CD4-positive, alpha-beta T cell treated with Interleukin-12 subunit alpha and Interleukin-12 subunit beta, for 1 hour (primary cell): ENCODE results near the gene FARP1.
"Not testable (repeated sequence)": the region's sequence is repeated elsewhere in the genome, so short reads cannot be mapped to it uniquely, and the experiment has no call there.

Experiments
- DNase-seq: peaks from one replicate; pipeline ENCODE4 v3.0.0-alpha.2; 2020

Gene FARP1

DNA sequence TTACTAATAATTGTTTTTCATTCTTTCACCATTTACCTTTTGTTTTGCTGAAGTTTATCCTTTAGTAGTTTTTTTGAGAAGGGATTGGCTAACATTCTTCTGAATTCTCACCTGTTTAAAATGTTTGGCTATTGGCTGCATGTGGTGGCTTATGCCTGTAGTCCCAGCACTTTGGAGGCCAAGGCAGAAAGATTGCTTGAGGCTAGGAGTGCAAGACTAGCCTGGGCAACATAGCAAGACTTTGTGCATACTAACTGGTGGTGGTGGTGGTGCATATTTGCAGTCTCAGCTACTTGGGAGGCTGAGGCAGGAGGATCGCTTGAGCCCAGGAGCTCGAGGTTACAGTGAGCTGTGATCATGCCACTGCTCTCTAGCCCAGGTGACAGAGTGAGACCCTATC lies 61.7 kb downstream of the FARP1 start:
- no peak for DNase-seq

- no peak for DNase-seq
Observed at GRCh38 chr13:98206946-98207345, 64.1 kb downstream of the FARP1 start.

DNA sequence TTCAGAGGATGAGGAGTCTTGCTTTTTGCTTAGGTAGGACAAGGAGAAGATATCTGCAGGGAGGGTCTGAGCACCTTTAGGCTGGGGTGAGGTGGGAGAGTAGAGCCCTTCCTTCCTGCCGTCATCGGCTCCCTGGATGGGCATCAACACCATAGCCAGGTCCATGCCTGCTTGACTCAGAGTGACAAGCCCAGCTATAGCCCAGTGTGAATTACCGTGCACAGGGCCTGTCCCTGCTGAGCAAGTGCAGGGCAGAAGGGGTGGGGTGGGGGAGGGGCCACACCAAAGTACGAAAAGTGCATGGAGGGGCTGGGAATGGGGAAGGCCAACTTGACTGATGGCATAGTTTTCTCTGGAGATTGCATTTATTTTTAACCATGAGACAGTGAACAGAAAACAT lies 64.5 kb downstream of the FARP1 start:
- DNase-seq = no peak

DNA sequence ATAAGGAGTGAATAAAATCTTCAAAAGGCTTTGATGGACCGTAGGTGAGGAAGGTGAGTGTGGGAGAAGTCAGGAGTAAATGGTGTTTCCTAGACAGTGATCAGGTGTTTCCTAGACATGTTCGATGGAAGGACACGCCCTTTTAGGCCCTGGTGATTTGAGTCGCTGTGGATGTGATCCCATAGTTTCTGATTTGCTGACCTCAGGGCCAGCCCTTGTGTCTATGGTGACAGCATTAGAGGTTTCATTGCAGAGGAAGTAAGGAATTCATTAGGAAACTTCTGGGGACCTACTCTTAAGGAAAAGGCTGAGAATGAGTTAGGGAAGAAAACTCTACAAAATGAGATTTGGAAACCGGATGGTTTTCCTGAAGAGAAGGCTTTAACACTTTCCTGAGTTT lies 65.7 kb downstream of the FARP1 start:
- no peak for DNase-seq

GRCh38 chr13:98212763-98213162 lies 69.9 kb downstream of the FARP1 start:
- DNase-seq = no peak

DNA sequence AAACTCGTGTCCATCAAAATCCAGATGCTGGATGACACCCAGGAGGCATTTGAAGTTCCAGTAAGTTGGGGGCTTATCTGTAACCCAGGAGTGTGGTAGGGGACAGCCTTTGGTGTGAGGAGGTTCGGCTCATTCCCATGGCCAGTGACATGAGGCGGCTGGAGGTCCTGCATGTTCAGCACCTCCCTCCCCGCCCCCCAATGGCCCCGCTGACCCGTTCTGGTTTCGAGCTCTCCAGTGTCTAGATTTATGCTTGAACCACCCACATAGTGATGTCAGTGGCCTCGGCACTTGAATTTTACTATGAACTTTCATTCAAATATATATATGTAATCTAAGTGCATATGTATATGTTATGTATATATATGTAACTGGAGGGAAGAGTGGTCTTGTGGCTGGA lies 70.5 kb downstream of the FARP1 start:
- DNase-seq = no peak

- DNase-seq = no peak
Observed at GRCh38 chr13:98214008-98214643, 71.2 kb downstream of the FARP1 start.

- DNase-seq = no peak
Observed at GRCh38 chr13:98214707-98215106, 71.8 kb downstream of the FARP1 start.

- no peak for DNase-seq
Observed at GRCh38 chr13:98215508-98215907, 72.6 kb downstream of the FARP1 start.

- DNase-seq = no peak
Observed at GRCh38 chr13:98216135-98216565, 73.3 kb downstream of the FARP1 start.

DNA sequence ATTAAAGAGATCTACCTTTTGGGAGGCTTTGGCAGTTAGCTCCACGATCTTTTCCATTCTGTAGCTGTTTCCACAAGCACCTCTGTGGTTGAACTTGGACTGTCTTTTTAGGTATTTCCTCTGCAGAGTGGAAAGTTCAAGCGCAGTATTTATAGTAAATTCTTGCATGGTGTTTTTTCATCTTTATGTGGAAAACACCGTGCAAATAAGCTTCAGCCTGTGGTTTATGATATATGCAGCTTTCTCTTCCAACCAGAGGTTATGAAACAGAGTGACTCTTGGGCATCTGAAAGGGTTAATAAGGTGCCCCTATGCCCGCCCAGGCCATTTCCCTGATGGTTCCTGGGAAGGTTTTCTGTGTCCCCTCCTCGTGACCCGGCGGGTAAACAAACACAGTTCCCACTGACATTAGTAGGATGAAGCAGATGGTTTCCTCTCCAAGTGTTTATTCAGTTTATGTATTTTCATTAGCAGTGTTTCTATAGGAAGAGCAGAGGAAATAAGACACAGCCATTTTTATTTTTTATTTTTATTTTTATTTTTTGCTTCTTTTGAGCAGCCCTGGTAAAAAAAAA lies 73.9 kb downstream of the FARP1 start:
- no peak for DNase-seq

DNA sequence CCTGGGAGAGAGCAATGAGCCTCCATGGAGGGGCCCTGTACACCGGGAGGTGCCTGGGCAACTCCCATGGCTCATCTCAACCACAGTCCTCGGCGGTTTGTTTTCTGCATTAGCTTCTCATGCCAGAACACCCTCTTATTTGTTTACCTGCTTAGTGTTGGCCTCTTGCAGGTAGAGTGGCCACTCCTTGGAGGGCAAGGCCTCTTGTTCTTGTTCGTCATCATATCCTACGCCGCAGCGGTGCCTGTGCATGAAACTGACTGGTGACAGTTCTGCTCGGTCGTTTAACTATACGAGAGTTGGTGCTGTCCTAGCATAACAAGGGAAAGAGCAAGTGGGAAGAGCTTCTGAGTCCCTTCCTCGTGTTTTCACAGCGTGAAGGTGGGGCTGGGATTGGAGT lies 74.7 kb downstream of the FARP1 start:
- no peak for DNase-seq

GRCh38 chr13:98219685-98220084 lies 76.8 kb downstream of the FARP1 start:
- no peak for DNase-seq

DNA sequence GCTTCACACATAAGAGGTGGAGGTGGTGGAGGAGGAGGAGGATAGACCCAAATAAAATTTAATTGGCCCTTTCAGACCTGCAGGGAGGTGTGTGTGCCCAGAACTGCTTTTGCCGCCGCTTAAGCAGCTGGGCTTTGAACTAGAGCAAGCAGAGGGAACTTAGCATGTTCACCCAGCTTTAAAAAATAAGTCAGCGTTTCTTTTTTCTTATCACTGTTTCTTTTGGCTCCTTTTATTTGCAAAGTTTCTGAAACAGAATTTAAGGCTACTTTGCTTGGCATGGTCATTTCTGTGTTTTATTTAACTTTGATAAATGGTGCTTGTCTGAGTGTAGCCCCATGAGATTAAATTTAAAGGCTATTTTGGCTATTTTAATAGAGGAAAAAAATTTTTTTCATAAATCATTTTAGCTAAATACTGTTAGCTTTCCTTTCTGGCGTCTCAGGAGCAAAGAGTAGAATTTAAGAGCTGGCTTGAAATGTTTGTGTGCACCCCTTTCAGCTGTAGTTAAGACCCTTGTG lies 77.4 kb downstream of the FARP1 start:
- DNase-seq = no peak

- no peak for DNase-seq
Observed at GRCh38 chr13:98221234-98221633, 78.3 kb downstream of the FARP1 start.

- no peak for DNase-seq
Observed at GRCh38 chr13:98222081-98222554, 79.2 kb downstream of the FARP1 start.

DNA sequence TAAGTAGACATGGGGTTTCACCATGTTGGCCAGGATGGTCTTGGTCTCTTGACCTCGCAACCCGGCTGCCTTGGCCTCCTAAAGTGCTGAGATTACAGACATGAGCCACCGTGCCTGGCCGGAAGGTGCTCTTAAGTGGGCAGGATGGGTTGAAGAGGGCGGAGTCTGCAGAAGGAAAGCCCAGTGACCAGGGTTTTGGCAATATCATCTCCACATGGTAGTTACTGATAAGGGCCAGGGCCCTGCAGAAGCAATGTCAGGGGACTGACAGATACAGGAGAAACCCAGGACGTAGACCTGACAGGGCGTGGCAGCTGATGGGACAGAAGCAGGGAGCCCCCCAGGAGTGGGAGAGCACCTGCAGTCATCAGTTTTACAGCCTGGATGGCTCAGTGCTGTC lies 79.9 kb downstream of the FARP1 start:
- DNase-seq = no peak

GRCh38 chr13:98223741-98224140 lies 80.8 kb downstream of the FARP1 start:
- no peak for DNase-seq

DNA sequence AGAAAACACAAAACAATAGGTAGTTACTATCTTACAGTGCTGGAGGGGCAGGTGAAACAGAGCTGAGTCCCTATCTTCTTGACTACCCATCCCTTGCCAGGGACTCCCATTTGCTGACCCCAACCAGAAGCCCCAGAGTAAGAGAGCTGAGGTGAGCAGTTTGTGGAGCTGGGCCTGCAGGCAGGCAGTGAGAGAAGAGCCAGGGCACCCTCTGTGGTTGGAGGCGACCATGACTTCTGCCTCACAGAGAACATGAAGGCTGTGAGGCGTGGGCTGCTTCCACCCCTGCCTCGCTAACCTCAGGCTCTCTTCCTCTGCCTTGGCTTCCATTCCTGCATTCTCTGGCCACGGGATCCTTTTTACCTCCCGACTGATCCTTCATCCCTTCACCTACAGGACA lies 81.7 kb downstream of the FARP1 start:
- no peak for DNase-seq

DNA sequence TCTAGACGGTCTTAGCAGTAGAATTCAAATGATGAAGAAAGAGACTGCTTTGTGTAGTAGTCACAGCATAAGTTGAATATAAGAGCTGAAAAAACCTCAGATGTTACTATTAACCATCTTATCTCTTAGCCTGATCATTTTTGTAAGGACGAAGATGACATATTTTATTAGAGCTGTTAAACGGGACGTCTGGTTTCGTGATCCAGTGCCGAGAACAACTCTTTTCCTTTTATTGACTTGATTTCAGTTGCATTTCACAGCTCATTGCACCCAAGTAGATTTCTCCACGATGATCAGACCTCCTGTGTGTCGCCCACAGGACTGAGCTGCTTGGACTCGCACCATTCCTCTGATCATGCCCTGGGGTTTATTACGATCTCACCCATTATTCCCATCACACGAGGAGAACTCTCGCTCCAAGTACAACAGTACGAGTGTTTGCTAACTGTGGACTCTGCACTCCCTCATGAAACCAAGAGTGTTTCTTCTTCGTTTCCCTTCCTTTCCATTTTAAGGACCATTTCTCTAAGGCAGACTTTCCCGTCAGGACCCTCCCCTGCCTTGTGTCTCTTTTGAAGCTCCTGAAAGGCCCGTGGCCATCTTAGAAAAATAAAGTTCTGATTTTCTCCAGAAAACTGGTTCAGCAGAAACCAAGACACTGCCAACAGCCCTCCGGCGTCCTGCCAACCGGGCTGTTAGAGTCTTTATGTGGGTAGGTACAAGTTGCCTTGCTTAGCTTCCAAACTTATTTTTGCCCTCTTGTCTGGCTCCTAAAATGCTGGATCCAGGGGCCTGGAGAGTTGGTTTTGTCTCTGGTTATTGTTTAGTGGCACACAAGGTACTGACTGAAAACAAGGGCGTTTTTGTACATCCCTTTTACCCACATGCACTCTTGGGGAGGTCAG lies 82.4 kb downstream of the FARP1 start:
- no peak for DNase-seq

DNA sequence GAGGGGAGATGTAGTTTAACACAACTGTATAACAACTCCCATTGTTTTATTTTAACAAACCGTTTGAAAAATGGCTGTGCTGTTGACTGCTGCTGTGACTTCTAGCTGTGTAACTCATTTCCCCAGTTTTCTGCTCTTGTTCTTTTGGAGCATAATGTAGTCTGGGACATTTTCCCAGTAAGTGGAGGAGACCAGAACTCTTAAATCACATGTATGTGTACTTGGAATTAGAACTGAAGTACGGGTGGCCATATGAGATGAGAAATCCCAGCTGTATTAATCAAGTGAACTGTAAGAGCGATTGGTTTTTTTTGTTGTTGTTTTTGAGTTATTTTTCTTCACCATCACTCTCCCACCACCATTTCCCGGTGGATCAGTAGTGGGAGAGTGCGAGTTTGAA lies 83.6 kb downstream of the FARP1 start:
- no peak for DNase-seq

DNA sequence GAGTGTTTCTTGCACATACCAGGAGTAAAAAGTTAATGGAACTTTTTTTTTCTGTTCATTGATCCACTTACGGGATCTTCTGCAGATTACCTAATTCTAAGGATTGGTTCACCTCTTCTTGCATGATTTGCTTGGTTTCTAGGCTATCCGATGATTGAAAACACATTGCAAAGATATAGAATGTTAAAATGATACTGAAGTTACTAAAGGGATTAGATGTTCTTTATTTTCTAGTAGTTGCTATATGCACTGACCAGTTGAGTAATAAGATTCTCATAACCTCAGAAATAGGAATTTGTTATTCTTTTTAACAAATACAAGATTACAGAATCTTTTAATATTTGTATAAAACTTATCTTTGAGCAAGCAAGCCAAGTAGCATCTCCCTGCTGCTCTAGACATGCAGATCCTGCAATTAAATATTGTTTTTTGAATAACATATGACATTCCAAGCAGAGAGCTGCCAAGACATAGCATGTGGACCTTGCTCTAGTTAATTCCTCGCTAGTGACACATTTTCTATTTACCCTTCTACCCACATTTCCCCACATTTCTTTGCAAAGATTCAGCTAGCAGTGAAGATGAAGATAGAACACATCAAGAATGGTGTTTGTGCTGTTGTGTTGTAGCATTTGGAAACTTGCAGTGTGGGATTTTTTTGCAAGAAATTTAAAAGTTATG lies 85.9 kb downstream of the FARP1 start:
- DNase-seq = no peak

DNA sequence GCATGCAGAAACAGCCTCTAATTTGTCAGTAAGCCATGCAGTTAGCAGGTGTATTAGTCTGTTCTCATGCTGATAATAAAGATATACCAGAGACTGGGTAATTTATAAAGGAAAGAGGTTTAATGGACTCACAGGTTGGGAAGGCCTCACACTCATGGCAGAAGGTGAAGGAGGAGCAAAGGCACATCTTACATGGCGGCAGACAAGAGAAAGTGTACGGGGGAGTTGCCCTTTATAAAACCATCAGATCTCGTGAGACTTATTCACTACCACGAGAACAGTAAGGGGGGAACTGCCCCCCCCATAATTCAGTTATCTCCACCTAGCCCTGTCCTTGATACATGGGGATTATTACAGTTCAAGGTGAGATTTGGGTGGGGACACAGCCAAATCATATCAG lies 87.9 kb downstream of the FARP1 start:
- not testable (repeated sequence) for DNase-seq
